Activated effector memory CD4-positive, alpha-beta T cell treated with Interleukin-2 at 50 U/mL for 16 hours (primary cell): ENCODE results near the gene EDA.
"Not testable (repeated sequence)": the region's sequence is repeated elsewhere in the genome, so short reads cannot be mapped to it uniquely, and the experiment has no call there.

Source experiments
- DNase-seq: peaks from one replicate; pipeline ENCODE4 v3.0.0-alpha.2; 2020

EDA gene

GRCh38 chrX:69961365-69962072, 345.6 kb downstream of the EDA start:
- DNase-seq, result no peak

GRCh38 chrX:69968950-69969349, 353.0 kb downstream of the EDA start:
- no peak for DNase-seq

GRCh38 chrX:69969460-69969859, 353.5 kb downstream of the EDA start:
- DNase-seq, result no peak

- DNase-seq, result no peak
Measured at GRCh38 chrX:69987691-69988090, 371.8 kb downstream of the EDA start.

- peak; percentile 2 for DNase-seq
Measured at GRCh38 chrX:69988955-69989394, 373.1 kb downstream of the EDA start.

- no peak for DNase-seq
Measured at GRCh38 chrX:69991685-69992084, 375.8 kb downstream of the EDA start.

- no peak for DNase-seq
Measured at GRCh38 chrX:69993494-69993893, 377.6 kb downstream of the EDA start.

- no peak for DNase-seq
Measured at GRCh38 chrX:69995362-69996112, 379.6 kb downstream of the EDA start.

GRCh38 chrX:69996113-69996468, 380.2 kb downstream of the EDA start:
- DNase-seq, result no peak

GRCh38 chrX:69998299-69998698, 382.4 kb downstream of the EDA start:
- DNase-seq, result not testable (repeated sequence)

- DNase-seq, result no peak
Measured at GRCh38 chrX:70001269-70001668, 385.4 kb downstream of the EDA start.

GRCh38 chrX:70001708-70002341, 385.9 kb downstream of the EDA start:
- DNase-seq, result no peak

GRCh38 chrX:70007946-70008345, 392.0 kb downstream of the EDA start:
- no peak for DNase-seq

- no peak for DNase-seq
Measured at GRCh38 chrX:70009049-70009448, 393.1 kb downstream of the EDA start.

GRCh38 chrX:70009970-70010369, 394.1 kb downstream of the EDA start:
- DNase-seq, result no peak

GRCh38 chrX:70012756-70013155, 396.8 kb downstream of the EDA start:
- no peak for DNase-seq

- no peak for DNase-seq
Measured at GRCh38 chrX:70013466-70014381, 397.8 kb downstream of the EDA start.

GRCh38 chrX:70016513-70016912, 400.6 kb downstream of the EDA start:
- no peak for DNase-seq

- DNase-seq, result no peak
Measured at GRCh38 chrX:70022616-70023015, 406.7 kb downstream of the EDA start.

GRCh38 chrX:70025464-70025863, 409.6 kb downstream of the EDA start:
- DNase-seq, result no peak

GRCh38 chrX:70026112-70026850, 410.4 kb downstream of the EDA start:
- no peak for DNase-seq

GRCh38 chrX:70026851-70027200, 410.9 kb downstream of the EDA start:
- no peak for DNase-seq
